ENCODE data around the gene NAA30.
A peak's percentile ranks its signal among the peaks of the same experiment; 100 is the strongest.
"Not testable (repeated sequence)": the region's sequence is repeated elsewhere in the genome, so short reads cannot be mapped to it uniquely, and the experiment has no call there.

NAA30 gene
- 40.0 to 59.8 (median 48.2) reads per million in 4 experiments for total RNA-seq

DNA sequence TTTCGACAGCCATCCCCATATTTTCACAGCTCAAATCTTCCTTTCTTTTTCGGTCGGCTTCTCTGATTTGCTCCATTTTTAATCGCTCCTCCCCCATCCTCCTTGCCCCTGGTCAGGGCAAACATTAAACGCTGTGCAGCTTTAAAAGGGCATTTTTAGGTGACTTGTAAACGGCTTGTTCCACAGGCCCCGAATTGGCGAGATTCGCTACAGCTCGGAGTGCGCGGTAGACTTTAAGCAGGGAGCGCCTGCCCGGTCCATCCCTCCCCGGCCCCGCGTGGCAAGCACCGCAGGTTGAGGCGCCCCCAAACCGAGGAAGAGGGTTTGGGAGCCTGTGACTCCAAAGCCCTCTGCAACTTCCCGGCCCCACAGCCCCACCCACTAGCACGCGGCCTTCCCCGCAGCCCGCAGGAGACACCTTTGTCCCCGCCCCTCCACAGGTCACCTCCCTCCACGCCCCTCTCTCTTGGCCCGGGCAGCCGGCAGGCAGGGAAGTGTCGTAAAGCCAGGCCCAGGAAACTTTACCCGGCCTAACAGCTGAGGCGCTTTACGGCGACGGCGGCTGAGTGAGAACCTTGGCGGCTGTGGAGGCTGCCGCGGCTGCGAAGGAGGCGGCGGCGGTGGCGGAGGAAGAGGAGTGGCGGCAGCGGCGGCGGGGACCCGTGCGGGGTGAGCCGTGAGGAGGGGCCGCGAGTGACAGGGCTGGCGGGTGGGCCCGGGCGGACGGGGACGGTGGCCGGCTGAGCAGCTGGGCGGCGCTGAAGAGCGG, at the start of gene NAA30:
TSS of gene NAA30 (plus strand) at position 550 of the 769 bp plus-strand sequence. CDS start 372 bp downstream, outside the sequence.
- DNase-seq: peak; percentile 90

DNA sequence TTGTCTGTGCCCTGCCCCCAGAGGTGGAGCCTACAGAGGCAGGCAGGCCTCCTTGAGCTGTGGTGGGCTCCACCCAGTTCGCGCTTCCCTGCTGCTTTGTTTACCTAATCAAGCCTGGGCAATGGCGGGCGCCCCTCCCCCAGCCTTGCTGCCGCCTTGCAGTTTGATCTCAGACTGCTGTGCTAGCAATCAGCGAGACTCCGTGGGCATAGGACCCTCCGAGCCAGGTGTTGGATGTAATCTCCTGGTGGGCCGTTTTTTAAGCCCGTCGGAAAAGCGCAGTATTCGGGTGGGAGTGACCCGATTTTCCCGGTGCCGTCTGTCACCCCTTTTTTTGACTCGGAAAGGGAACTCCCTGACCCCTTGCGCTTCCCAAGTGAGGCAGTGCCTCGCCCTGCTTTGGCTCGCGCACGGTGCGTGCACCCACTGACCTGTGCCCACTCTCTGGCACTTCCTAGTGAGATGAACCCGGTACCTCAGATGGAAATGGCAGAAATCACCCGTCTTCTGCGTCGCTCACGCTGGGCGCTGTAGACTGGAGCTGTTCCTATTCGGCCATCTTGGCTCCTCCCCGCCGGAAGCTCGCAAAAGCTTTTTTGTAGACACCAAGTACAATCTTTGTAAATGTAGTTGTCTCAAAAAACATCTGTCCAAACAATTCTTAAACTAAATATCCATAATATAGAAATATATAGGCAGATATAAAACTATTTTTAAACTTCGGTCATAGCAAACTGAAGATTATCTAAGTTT, 46.7 kb upstream of the NAA30 start:
- not testable (repeated sequence) for DNase-seq

DNA sequence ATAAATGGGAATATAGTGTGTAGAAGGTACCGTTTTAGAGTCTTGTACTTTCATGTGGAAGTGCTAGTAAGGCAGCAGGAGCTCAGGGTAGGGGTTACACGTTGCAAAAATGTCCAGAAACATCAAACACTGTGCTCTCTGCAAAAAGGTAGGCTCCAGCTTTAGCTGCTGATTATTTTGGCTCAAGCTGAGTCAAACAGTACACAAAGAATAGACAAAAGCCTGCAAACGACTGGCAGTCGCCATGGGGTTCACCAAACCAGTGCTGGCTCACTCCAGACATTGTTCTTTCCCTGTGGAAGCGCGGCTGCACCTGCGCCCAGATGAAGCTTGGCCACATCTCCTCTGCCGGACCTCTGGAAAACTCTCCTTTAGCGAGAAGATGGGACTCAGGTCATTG, 45.3 kb upstream of the NAA30 start:
- DNase-seq: no peak

DNA sequence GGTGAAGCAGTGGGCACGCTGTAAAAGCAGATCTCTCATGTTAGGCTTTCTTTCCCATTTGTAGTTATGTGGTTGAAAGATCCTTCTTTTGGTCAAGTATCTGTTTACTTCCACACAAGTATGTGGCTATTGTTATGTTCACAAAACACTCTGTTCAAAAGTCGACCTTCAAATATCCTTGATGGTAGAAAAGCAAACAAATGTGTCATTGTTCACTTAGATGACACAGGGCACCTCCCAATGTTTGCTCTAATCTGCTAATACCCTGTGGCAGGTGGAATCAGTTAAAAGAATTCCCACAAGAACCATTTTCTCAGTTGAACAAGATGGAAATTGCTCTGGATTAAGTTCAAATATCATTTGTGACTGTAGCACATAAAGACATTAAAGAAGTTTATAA, 43.6 kb upstream of the NAA30 start:
- DNase-seq: no peak

DNA sequence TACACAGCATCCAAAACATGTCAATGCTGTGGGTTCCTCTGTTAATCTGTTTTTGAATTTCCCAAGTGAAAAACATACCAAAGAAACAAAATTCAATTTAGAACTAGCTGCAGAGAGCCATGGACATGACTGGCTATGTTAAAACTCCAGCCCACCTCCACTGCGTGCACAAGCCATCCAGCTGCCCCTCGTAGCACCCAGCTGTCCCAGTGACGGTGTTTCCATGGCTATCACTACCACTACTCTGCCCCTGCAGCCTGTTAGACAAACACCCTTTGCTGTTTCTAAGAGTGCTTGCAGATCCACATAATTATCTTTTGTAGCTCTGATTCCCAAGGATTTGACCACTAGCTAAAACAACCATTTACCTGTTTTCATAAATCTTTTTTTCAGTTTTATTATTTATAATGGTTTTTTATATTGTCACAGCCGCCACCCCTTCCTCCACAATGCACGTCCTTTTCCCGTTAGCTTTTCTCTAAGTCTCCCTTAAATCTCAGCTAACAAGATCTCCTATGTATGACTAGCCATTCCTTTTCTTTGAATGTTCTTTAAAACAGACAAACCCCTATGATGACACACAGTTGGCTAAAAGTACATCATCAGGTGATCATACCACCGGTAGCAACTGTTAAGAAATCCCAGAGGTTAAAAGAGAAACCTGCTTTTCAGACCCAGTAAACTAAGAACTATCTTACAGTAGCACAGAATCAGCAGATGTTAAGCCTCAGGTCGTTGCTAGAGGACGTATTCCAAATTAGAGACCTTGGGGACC, 37.8 kb upstream of the NAA30 start:
- DNase-seq: no peak

DNA sequence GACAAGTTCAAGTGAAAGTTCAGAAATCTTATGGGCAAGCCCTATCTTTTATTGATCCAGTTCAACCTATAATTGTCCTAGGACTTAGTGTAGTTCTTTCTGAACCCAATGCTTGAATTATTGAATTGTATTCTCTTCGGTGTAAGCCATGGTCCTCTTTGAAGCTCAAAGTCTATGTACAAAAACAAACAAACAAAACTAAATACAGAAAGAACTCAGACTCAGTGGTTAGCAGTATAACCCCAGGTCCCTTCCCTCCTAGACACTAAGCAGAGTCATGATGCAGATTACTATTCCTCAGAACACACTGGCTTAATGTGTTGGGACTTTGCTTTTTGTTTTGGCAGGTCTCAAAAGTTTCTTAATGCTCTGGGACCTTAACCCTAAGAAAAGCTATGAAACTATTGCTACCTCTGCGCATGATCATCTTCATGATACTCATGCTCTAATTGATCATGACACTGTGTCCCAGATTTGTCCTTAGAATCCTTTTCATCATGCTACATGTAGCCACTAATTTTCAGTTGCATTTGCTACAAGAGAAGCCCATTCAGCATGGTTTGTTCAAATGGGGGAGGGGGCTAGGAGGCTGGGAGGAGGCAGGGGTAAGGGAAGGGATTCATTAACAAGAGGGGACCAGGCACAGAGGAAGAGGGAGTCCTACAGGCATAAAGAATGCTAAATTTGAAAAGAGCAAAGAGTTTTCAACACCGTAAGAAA, 35.1 kb upstream of the NAA30 start:
- DNase-seq: no peak

DNA sequence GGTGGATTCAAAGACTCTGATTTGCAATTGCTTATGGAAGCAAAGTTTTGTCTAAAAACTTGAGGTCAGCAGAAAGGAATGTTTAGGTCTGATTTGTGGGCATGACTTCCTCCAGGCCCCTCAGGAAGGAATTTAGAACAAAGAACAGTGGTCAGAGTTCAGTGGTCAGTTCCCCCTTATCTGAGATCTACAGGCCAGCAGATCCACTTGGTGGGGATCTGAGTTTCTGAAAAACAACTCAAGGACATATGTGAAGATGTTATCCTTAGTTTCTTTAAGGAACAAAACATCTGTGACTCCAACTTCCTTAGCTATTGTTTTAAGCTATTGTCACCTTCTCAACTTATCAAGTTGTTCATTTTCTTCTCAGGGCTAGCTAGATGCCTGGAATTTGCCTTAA, 28.0 kb upstream of the NAA30 start:
- DNase-seq: no peak

DNA sequence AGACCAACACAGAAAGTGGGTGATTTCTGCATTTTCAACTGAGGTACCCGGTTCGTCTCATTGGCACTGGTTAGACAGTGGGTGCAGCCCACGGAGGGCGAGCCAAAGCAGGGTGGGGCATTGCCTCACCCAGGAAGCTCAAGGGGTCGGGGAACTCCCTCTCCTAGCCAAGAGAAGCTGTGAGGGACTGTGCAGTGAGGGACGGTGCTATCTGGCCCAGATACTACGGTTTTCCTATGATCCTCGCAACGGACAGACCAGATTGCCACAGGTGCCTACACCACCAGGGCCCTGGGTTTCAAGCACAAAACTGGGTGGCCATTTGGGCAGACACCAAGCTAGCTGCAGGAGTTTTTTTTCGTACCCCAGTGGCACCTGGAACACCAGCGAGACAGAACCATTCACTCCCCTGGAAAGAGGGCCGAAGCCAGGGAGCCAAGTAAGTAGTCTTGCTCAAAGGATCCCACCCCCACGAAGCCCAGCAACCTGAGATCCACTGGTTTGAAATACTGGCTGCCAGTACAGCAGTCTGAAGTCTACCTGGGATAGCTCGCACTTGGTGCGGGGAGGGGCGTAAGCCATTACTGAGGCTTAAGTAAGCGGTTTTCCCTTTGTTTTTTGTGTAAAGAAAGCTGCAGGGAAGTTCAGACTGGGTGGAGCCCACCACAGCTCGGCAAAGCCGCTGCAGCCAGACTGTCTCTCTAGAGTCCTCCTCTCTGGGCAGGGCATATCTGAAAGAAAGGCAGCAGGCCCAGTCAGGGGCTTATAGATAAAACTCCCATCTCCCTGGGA, 25.5 kb upstream of the NAA30 start:
- no peak for DNase-seq

DNA sequence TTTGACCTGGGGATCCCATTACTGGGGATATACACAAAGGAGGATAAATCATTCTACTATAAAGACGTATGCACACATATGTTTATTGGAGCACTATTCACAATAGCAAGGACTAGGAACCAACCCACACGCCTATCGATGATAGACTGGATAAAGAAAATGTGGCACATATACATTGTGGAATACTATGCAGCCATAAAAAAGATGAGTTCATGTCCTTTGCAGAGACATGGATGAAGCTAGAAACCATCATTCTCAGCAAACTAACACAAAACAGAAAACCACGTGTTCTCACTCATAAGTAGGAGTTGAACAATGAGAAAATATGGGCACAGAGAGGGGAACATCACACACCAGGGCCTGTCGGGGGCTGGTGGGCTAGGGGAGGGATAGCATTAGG, 20.2 kb upstream of the NAA30 start:
- not testable (repeated sequence) for DNase-seq

DNA sequence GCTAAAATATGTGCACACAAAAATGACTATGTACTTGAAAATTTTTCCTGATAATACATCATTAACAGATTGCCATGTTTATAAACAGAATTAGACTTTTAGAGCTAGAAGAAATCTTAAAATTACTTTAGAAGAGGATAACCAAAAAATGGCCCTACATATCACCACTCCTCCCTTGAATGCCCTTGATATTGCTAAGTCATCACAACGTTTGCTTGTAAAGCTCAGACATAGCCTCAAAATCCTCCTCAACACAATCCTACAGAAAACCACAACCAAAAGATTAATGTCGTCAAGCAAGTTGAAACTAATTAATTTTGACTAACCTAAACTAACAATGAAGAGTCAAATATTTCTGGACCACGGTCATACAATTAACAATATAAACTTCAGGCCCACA, 19.4 kb upstream of the NAA30 start:
- DNase-seq: no peak

DNA sequence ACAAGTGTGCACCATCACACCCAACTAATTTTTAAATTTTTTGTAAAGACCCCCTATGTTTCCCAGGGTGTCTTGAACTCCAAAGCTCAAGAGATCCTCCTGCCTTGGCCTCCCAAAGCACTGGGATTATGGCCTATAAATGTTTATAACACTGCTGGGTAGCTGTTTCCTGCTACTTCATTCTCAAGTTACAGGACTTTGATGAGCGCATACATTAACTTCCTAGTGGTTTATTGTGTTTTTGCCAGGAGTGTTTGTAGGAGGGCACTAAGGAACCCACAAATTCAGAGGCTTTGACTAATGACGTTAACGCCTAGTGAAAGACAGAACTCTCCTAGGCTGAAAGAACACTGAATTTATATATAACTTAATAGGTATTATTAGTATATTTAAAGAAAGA, 15.2 kb upstream of the NAA30 start:
- no peak for DNase-seq

DNA sequence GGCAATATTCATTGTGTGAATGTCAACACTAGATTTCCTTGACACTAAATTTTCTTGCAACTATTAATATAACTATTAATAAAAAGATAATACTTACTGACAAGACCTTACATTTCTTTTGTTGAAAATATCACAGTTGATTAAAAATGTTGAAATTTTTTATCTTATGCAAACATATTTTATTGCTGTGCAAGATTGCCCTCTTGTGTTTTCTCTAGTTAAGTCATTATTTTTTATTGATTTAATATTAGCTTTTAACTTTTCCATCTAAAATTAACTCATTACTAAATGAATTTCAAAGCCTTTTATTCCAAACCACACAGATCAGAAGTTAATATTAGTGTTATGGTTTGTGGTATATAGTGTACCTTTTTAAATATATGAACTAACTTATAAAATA, 11.7 kb upstream of the NAA30 start:
- DNase-seq: no peak

DNA sequence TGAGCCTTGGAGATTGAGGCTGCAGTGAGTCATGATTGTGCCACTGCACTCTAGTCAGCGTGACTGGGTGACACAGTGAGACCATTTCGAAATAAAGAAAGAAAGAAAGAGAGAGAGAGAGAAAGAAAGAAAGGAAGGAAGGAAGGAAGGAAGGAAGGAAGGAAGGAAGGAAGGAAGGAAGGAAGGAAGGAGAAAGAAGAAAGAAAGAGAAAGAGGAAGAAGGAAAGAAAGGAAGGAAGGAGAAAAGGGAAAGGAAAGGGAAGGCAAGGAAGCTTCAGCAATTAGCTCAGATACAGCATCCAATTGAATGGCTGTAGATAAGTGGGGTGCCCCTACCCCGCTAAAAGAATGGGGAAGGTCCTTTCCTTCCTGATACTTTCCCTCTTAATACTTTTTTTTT, 9.5 kb upstream of the NAA30 start:
- DNase-seq: no peak

DNA sequence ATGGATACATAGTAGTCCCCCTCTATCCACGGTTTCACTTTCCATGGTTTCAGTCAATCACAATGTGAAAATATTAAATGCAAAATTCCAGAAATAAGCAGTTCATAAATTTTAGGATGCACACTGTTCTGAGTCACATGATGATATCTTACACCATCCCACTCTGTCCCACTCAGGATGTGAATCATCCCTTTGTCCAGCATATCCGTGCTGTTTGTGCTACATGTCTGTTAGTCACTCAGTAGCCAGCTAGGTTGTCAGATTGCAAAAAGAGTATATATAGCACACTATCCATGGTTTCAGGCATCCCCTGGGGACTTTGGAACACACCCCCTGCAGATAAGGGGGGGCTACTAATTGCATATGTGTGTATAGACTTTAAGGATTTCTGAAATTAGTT, 8.1 kb upstream of the NAA30 start:
- DNase-seq: no peak

DNA sequence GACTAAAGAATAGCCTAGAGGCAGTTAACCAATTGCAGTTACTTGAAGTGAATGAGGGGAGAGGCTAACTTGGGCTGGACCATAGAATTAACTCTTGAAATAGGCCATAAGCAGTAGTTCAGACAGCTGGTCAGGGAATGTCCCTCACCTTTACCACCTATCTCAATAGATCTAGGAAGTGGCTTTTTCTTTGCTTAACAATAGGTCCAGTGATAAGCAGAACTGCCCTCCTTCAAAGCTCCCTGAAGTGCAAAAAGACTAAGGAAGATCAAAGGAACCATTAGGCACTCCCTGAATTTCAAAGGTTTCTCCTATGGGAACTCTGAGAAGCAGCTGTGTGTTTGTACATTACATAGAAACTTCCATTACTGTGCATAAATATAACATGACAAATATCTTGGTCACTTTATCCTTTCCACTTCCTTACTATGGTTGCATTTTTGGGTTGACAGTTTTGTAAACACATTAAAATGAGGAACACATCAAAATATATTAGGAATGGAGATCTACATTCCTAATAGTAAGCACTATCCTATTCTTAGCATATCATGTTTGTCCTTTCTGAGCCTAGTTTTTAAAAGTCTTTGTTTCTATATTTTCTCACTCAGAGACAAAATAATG, 7.2 kb upstream of the NAA30 start:
- DNase-seq: no peak

DNA sequence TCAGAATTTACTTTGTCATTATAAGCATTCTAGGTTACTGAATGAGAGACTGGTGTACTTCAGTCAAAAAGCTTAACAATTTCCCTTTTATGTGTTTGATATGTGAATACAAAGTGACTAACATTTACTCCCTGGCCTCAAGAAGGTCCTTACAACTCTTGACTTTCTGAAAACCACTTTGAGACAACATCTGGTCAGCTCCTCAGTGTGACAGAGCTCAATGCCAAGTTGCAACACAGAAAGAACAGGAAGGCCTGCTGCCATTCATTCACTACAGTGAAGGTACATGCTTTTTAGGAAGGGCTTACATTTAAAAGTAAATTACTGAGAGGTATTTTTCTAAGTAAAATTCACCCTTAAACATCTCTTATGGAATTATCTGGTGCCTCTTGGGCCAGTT, 2.3 kb upstream of the NAA30 start:
- DNase-seq: no peak

DNA sequence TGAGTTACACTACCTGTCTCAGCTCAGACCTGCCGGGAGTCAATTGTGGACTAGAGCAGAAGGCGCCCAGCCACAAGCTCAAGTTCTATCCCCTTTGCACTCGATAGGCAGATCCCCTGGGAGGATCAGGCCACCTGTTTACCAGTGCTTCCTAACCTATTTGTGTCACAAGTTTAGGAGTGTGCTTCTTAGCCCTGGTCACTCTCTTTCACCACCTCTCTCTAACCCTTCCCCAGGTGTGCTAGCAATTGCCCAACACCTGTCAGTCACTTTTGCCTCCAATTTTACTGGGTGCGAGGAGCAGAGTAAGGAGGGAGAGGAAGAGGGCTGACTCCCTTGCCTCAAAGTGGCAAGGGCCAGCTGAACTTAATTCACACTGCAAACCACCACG, 745 bp upstream of the NAA30 start:
- no peak for DNase-seq

DNA sequence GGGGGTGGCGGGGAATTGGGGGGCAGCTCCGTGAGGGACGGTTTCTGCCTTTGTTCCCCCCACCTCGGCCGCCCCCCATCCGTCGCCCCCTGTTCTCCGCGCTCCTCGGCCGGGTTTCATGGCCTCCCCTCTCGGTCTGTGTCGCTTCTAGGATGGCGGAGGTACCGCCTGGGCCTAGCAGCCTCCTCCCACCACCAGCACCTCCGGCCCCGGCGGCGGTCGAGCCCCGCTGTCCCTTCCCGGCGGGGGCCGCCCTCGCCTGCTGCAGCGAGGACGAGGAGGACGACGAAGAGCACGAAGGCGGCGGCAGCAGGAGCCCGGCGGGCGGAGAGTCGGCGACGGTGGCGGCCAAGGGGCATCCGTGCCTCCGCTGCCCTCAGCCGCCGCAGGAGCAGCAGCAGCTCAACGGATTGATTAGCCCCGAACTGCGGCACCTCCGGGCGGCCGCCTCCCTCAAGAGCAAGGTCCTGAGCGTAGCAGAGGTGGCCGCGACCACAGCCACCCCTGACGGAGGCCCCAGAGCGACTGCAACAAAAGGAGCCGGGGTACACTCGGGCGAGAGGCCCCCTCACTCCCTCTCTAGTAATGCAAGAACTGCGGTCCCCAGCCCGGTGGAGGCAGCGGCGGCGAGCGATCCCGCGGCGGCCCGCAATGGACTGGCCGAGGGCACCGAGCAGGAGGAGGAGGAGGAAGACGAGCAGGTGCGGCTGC, 575 bp downstream of the NAA30 start:
- DNase-seq: peak; percentile 48

DNA sequence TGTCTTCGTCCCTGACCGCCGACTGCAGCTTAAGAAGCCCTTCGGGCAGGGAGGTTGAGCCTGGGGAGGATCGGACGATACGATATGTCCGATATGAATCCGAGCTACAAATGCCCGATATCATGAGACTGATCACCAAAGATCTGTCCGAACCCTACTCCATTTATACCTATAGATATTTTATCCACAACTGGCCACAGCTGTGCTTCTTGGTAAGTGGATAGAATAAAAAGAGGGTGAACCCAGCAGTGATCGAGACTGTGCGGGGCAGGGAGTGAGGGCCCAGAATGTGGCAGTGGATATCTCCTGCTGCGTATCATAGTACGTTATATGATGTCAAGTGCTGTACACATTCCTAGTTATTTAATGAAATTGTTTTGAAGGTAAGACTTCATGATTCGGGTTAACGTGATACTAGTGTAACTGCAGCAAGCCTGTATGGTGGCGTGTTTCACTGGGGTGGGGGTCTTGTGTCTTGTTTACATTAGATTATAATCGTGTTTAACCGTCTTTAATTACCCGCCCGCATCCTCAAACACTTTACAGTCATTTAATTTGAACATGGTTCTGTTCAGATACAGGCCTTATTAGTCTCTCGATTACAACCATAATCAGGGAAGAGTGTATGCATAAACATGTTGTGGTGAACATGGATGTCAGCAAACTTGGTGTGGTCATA, 1.3 kb downstream of the NAA30 start:
- DNase-seq: no peak

DNA sequence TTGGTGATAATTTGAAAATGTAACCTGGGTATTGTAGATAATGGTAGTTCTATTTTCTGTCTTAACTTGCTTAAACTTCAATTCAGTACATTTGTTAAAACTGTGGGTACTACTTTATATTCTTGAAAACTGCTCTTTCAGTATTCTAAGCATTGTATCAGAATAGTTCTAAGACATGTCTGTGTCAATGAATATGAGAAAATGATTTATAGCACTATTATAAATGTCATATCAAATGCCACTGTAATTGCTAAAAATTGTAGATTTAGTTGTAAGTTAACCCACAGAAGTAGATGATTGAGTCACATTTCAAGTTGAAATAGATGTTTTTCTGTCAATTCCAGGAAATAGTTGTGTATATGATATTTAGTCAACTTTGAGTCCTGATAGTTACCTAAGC, 2.4 kb downstream of the NAA30 start:
- DNase-seq: no peak

Data from effector CD8-positive, alpha-beta T cell (primary cell).